Progenitor cell of endocrine pancreas (in vitro differentiated cells): Measurements from ENCODE around the gene CPXM1. TPM values are rescaled to one million over a fixed set of nuclear protein-coding genes. Genes with fewer than 3 reads are reported as not detected.

ENCODE experiments used
- DNase-seq: peaks from one replicate; pipeline ENCODE4 v3.0.0; 2021; ENCODE audit warnings: low spot score; ENCODE audit not compliant: unreplicated experiment
- H3K27ac Mint-ChIP-seq: 2 replicates; pipeline ENCODE4 v1.8.0; 2021; ENCODE audit warnings: mild to moderate bottlenecking, moderate library complexity, mixed read lengths
- H3K27me3 Mint-ChIP-seq: 2 replicates; pipeline ENCODE4 v1.8.0; 2021; ENCODE audit warnings: mixed read lengths
- H3K36me3 Mint-ChIP-seq: 2 replicates; pipeline ENCODE4 v1.8.0; 2022; ENCODE audit warnings: mixed read lengths; ENCODE audit not compliant: insufficient read depth
- H3K4me1 Mint-ChIP-seq: 2 replicates; pipeline ENCODE4 v1.8.0; 2021; ENCODE audit warnings: low read depth, mixed read lengths
- H3K4me3 Mint-ChIP-seq: 2 replicates; pipeline ENCODE4 v1.8.0; 2021; ENCODE audit warnings: low read depth, mild to moderate bottlenecking, moderate library complexity, mixed read lengths
- H3K9me3 Mint-ChIP-seq: 2 replicates; pipeline ENCODE4 v1.8.0; 2021; ENCODE audit warnings: low read depth, mixed read lengths
- CTCF ChIP-seq: fragments of 200-600 bp; sonication (generic); IDR thresholded peaks from one replicate; pipeline ENCODE4 v1.5.0; 2021; ENCODE audit warnings: antibody characterized with exemption, mild to moderate bottlenecking; ENCODE audit not compliant: unreplicated experiment
- total RNA-seq: library from RNA; stranded (reverse); gene quantifications from 2 replicates; pipeline ENCODE4 v1.2.1, GENCODE V29; 2021

Gene CPXM1
- total RNA-seq, 1 donor from 2014 or later, result 130 TPM

- no peak overlapping the region for H3K4me3 Mint-ChIP-seq
- no peak overlapping the region for H3K27ac Mint-ChIP-seq
- no peaks in the 10 kb centered on the region for H3K9me3 Mint-ChIP-seq
- no peak for DNase-seq
- peaks cover 44% of the 10 kb centered on the region for H3K27me3 Mint-ChIP-seq
- no peaks in the 10 kb centered on the region for H3K36me3 Mint-ChIP-seq
- TF ChIP-seq CTCF, result no peak
- H3K4me1 Mint-ChIP-seq, result peaks cover 9% of the 10 kb centered on the region
Measured at GRCh38 chr20:2820896-2821869, 20.8 kb upstream of the CPXM1 start.

- no peak for TF ChIP-seq CTCF
- Mint-ChIP-seq H3K36me3 (no peaks in the 10 kb centered on the region), H3K27me3 (peaks cover 42% of the 10 kb centered on the region), H3K27ac (no peak overlapping the region), H3K9me3 (no peaks in the 10 kb centered on the region), H3K4me1 (peaks cover 9% of the 10 kb centered on the region), H3K4me3 (no peak overlapping the region)
- DNase-seq, result no peak
Measured at GRCh38 chr20:2820084-2820895, 19.9 kb upstream of the CPXM1 start.

GRCh38 chr20:2817891-2818595 is 17.6 kb upstream of the CPXM1 start:
- Mint-ChIP-seq H3K36me3 (no peaks in the 10 kb centered on the region), H3K4me3 (no peak overlapping the region), H3K9me3 (peaks cover 3% of the 10 kb centered on the region), H3K4me1 (peaks cover 9% of the 10 kb centered on the region), H3K27me3 (peaks cover 50% of the 10 kb centered on the region), H3K27ac (no peak overlapping the region)
- no peak for TF ChIP-seq CTCF
- DNase-seq, result no peak

GRCh38 chr20:2817341-2817726 is 16.9 kb upstream of the CPXM1 start:
- no peak overlapping the region for H3K27ac Mint-ChIP-seq
- H3K9me3 Mint-ChIP-seq, result peaks cover 3% of the 10 kb centered on the region
- TF ChIP-seq CTCF, result no peak
- no peak for DNase-seq
- H3K4me1 Mint-ChIP-seq, result peaks cover 9% of the 10 kb centered on the region
- H3K27me3 Mint-ChIP-seq, result peaks cover 50% of the 10 kb centered on the region
- no peaks in the 10 kb centered on the region for H3K36me3 Mint-ChIP-seq
- H3K4me3 Mint-ChIP-seq, result no peak overlapping the region
